Sigmoid colon (tissue), 7 donors: ENCODE data around the gene DCLRE1B. TPM values are rescaled to one million over a fixed set of nuclear protein-coding genes. Genes with fewer than 3 reads are reported as not detected.

Experiments
- DNase-seq: peaks from one replicate; pipeline ENCODE4 v3.0.0-alpha.2; 2019
- H3K27ac ChIP-seq, 4 donors: fragments of 200-600 bp; sonication (generic); one replicate each; pipeline ENCODE4 v1.5.1; 2016 to 2019; ENCODE audit warnings: mild to moderate bottlenecking in 1 of 4
- H3K27me3 ChIP-seq, 3 donors: fragments of 200-600 bp; sonication (generic); one replicate each; pipeline ENCODE4 v1.5.1; 2019; ENCODE audit warnings: mild to moderate bottlenecking in 1 of 3
- H3K36me3 ChIP-seq, 4 donors: fragments of 200-600 bp; sonication (generic); one replicate each; pipeline ENCODE4 v1.5.1; 2016 to 2019
- H3K4me1 ChIP-seq, 4 donors: fragments of 200-600 bp; sonication (generic); one replicate each; pipeline ENCODE4 v1.5.1; 2017 to 2019
- H3K4me3 ChIP-seq, 4 donors: fragments of 200-600 bp; sonication (generic); one replicate each; pipeline ENCODE4 v1.5.1; 2017 to 2019; ENCODE audit warnings: mild to moderate bottlenecking in 2 of 4, moderate library complexity in 1 of 4
- H3K9me3 ChIP-seq, 4 donors: fragments of 200-600 bp in 3 of 4; sonication (generic) in 3 of 4; one replicate each; pipeline versions ENCODE4 v1.5.1 to v1.6.1; 2013 to 2019
- EP300 ChIP-seq, 4 donors: sonication (generic); formaldehyde crosslinking; IDR thresholded peaks; one replicate each; pipeline ENCODE4 v1.6.1; 2017; ENCODE audit warnings: antibody characterized with exemption in 4 of 4
- POLR2A ChIP-seq, 2 donors: fragments of 450-650 bp; IDR thresholded peaks; one replicate each; pipeline ENCODE4 v1.6.1; 2016; ENCODE audit warnings: antibody characterized with exemption in 2 of 2, mild to moderate bottlenecking in 2 of 2, moderate library complexity in 2 of 2
- POLR2AphosphoS5 ChIP-seq, 4 donors: sonication (generic); formaldehyde crosslinking; IDR thresholded peaks; one replicate each; pipeline ENCODE4 v1.6.1; 2017; ENCODE audit warnings: antibody characterized with exemption in 4 of 4
- WGBS, 2 donors: extraction: QIAGEN DNeasy Blood & Tissue Kit; methylation state at CpG; one replicate each; pipeline ENCODE4 v1.1.7; 2013; 5-methylcytosine and 5-hydroxymethylcytosine counted together
- intact Hi-C: fragments of 100-400 bp; cut with DNase I; formaldehyde crosslinking; loops from one replicate; pipeline ENCODE4 v1.15.1; 2023
- polyA plus RNA-seq, 3 donors: library from polyadenylated mRNA; stranded (reverse); fragments of 200-250 nt; gene quantifications; one replicate each; pipeline ENCODE4 v1.2.3, GENCODE V29; 2013
- total RNA-seq, 4 donors: library from RNA; depleted of rRNA; stranded (reverse); fragments of >200 nt; gene quantifications; one replicate each; pipeline ENCODE4 v1.1.0, GENCODE V29; 2016
- TF ChIP-seq, protein P1 (sequence below), 4 experiments: fragments of 450-650 bp in 3 of 4; fragments of 200-600 bp in 1 of 4; IDR thresholded peaks; one replicate each; pipeline ENCODE4 v1.5.1; 2016 to 2019; ENCODE audit warnings: antibody characterized with exemption in 4 of 4, mild to moderate bottlenecking in 3 of 4, moderate library complexity in 2 of 4
- donor health status: healthy with polysubstance abuse.
- donor health status: Bipolar disorder and iron deficiency.
- donor health status: healthy.

The DCLRE1B gene
- total and polyA plus RNA-seq, 7 donors = 1.8 to 4.9 (median 4.4) TPM

DNA sequence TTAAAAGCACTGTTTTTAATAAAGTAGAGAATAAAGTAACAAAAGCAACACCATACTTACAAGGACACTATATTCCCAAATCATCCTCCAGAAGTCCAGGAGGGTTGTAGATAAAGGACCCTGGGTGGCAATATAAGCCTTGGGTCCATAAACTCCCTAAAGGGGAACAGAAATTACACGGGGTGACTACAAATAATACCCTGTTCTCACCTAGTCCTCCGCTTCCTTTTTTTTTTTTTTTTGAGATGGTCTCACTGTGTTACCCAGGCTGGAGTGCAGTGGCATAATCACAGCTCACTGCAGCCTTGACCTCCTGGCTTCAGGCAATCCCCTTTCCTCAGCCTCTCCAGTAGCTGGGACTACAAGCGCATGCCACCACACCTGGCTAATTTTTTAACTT is 46.7 kb upstream of the DCLRE1B start:
- H3K4me3 ChIP-seq = no peak overlapping the region
- H3K27me3 ChIP-seq = no peaks in the 10 kb centered on the region
- no peaks in the 10 kb centered on the region for H3K9me3 ChIP-seq
- intact Hi-C loops = no loop called here
- H3K4me1 ChIP-seq = no peaks in the 10 kb centered on the region
- no peak overlapping the region for H3K27ac ChIP-seq
- no peaks in the 10 kb centered on the region for H3K36me3 ChIP-seq
- no peak for DNase-seq
- 65 to 85% methylated on average over 3 of the region's 3 CpGs for WGBS, 2 donors
- TF ChIP-seq POLR2A (IDR thresholded peaks at IDR 0.05) = no peak
- no peak for TF ChIP-seq POLR2AphosphoS5 (IDR thresholded peaks at IDR 0.05)
- no peak for TF ChIP-seq EP300 (IDR thresholded peaks at IDR 0.05)
- TF ChIP-seq, protein P1, sequence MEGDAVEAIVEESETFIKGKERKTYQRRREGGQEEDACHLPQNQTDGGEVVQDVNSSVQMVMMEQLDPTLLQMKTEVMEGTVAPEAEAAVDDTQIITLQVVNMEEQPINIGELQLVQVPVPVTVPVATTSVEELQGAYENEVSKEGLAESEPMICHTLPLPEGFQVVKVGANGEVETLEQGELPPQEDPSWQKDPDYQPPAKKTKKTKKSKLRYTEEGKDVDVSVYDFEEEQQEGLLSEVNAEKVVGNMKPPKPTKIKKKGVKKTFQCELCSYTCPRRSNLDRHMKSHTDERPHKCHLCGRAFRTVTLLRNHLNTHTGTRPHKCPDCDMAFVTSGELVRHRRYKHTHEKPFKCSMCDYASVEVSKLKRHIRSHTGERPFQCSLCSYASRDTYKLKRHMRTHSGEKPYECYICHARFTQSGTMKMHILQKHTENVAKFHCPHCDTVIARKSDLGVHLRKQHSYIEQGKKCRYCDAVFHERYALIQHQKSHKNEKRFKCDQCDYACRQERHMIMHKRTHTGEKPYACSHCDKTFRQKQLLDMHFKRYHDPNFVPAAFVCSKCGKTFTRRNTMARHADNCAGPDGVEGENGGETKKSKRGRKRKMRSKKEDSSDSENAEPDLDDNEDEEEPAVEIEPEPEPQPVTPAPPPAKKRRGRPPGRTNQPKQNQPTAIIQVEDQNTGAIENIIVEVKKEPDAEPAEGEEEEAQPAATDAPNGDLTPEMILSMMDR (IDR thresholded peaks at IDR 0.05) = no peak

GRCh38 chr1:113858982-113859381 is 46.1 kb upstream of the DCLRE1B start:
- intact Hi-C loops = no loop called here
- Histone ChIP-seq H3K9me3 (no peaks in the 10 kb centered on the region), H3K4me3 (no peak overlapping the region), H3K27ac (no peak overlapping the region), H3K36me3 (no peaks in the 10 kb centered on the region), H3K4me1 (no peaks in the 10 kb centered on the region), H3K27me3 (no peaks in the 10 kb centered on the region)
- TF ChIP-seq POLR2A (IDR thresholded peaks at IDR 0.05) (no peak), EP300 (IDR thresholded peaks at IDR 0.05) (no peak), POLR2AphosphoS5 (IDR thresholded peaks at IDR 0.05) (no peak)
- TF ChIP-seq, protein P1 (IDR thresholded peaks at IDR 0.05) = no peak
- no peak for DNase-seq
- WGBS, 2 donors = 92 to 94% methylated on average over 1 of the region's 1 CpG

GRCh38 chr1:113859478-113860175 is 45.5 kb upstream of the DCLRE1B start:
- H3K4me1 ChIP-seq = no peaks in the 10 kb centered on the region
- H3K9me3 ChIP-seq = no peaks in the 10 kb centered on the region
- no peaks in the 10 kb centered on the region for H3K36me3 ChIP-seq
- H3K27me3 ChIP-seq = no peaks in the 10 kb centered on the region
- H3K4me3 ChIP-seq = no peak overlapping the region
- TF ChIP-seq POLR2AphosphoS5 (IDR thresholded peaks at IDR 0.05) = no peak
- TF ChIP-seq, protein P1 (IDR thresholded peaks at IDR 0.05) = no peak
- no peak for TF ChIP-seq EP300 (IDR thresholded peaks at IDR 0.05)
- no peak for TF ChIP-seq POLR2A (IDR thresholded peaks at IDR 0.05)
- 55 to 86% methylated on average over 3 of the region's 3 CpGs for WGBS, 2 donors
- no peak for DNase-seq
- intact Hi-C loops = no loop called here
- H3K27ac ChIP-seq = no peak overlapping the region

- Histone ChIP-seq H3K9me3 (no peaks in the 10 kb centered on the region), H3K27me3 (no peaks in the 10 kb centered on the region), H3K36me3 (no peaks in the 10 kb centered on the region), H3K4me1 (no peaks in the 10 kb centered on the region), H3K4me3 (no peak overlapping the region), H3K27ac (no peak overlapping the region)
- 66 to 70% methylated on average over 3 of the region's 3 CpGs for WGBS, 2 donors
- TF ChIP-seq POLR2A (IDR thresholded peaks at IDR 0.05) (no peak), EP300 (IDR thresholded peaks at IDR 0.05) (no peak), POLR2AphosphoS5 (IDR thresholded peaks at IDR 0.05) (no peak)
- TF ChIP-seq, protein P1 (IDR thresholded peaks at IDR 0.05) = no peak
- intact Hi-C loops = no loop called here
- DNase-seq = no peak
Measured at GRCh38 chr1:113860891-113861290, 44.2 kb upstream of the DCLRE1B start.

DNA sequence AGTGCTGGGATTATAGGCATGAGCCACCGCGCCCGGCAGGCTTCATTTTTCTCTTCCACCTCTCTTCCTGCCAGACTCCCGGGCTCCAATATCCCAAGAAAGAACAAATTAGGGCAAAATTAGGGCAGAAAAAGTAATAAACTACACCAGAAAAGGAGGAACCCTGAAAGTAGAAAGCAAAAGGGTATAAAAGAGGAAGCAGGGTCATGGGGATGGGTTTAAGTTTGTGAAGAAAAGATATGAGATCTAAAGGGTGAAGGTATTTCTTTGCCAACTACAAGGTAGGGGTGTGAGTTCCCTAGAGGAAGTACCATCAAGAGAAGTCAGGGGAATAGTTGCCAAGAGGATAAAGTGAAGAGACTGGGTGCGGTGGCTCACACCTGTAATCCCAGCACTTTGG is 43.5 kb upstream of the DCLRE1B start:
- WGBS, 2 donors = 90 to 94% methylated on average over 5 of the region's 5 CpGs
- Histone ChIP-seq H3K36me3 (no peaks in the 10 kb centered on the region), H3K4me3 (no peak overlapping the region), H3K4me1 (no peaks in the 10 kb centered on the region), H3K9me3 (no peaks in the 10 kb centered on the region), H3K27me3 (no peaks in the 10 kb centered on the region), H3K27ac (no peak overlapping the region)
- no peak for DNase-seq
- intact Hi-C loops = no loop called here
- TF ChIP-seq, protein P1 (IDR thresholded peaks at IDR 0.05) = no peak
- TF ChIP-seq EP300 (IDR thresholded peaks at IDR 0.05) (no peak), POLR2AphosphoS5 (IDR thresholded peaks at IDR 0.05) (no peak), POLR2A (IDR thresholded peaks at IDR 0.05) (no peak)
